Measurements from ENCODE around the gene R3HDM2. TPM values are rescaled to one million over a fixed set of nuclear protein-coding genes. Genes with fewer than 3 reads are reported as not detected.
"Not testable (repeated sequence)": the region's sequence is repeated elsewhere in the genome, so short reads cannot be mapped to it uniquely, and the experiment has no call there.

The R3HDM2 gene
- total RNA-seq, 1 donor = 22.3 TPM

DNA sequence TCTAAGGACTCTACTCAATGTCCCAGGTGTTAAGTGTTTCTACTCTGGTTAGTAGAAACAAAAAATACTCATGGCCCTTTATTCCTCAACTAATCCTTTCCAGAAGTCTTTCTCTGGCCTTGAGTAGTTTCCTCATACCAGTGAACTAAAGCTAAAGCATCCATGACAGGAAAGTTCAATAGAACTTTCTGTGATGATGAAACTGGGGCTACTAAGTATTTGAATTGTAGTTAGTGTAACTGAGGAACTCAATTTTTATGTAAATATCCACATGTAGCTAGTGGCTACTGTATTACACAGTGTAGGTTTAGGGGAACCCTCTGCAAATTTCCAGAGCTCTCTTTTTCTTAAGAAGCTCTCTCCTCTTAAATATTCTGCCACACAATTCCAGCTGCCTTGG, 63.7 kb downstream of the R3HDM2 start:
- TF ChIP-seq, protein P1, sequence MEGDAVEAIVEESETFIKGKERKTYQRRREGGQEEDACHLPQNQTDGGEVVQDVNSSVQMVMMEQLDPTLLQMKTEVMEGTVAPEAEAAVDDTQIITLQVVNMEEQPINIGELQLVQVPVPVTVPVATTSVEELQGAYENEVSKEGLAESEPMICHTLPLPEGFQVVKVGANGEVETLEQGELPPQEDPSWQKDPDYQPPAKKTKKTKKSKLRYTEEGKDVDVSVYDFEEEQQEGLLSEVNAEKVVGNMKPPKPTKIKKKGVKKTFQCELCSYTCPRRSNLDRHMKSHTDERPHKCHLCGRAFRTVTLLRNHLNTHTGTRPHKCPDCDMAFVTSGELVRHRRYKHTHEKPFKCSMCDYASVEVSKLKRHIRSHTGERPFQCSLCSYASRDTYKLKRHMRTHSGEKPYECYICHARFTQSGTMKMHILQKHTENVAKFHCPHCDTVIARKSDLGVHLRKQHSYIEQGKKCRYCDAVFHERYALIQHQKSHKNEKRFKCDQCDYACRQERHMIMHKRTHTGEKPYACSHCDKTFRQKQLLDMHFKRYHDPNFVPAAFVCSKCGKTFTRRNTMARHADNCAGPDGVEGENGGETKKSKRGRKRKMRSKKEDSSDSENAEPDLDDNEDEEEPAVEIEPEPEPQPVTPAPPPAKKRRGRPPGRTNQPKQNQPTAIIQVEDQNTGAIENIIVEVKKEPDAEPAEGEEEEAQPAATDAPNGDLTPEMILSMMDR (IDR thresholded peaks at IDR 0.05; ENCODE audit: insufficient read depth, low read length) = no peak
- no peak for DNase-seq (ENCODE audit: low read depth)
- H3K4me3 ChIP-seq (ENCODE audit: low read depth, low read length) = no peak overlapping the region

DNA sequence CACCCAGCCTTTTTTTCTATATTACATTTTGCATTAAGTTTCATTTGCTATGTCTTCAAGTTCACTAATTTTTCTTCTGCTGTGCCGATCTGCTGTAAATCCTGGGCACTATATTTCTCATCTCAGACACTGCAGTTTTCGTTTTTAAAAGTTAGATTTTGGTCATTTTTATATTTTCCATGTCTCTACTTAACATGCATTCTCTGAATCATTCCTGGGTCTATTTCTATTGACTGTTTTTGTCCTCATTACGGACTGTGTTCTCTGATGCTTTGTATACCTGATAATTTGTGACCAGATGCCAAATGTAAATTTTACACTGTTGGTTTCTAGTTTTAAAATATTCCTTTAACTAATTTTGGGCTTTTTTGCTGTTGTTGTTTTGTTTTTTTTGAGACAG, 64.5 kb downstream of the R3HDM2 start:
- TF ChIP-seq, protein P1 (IDR thresholded peaks at IDR 0.05; ENCODE audit: insufficient read depth, low read length) = no peak
- H3K4me3 ChIP-seq (ENCODE audit: low read depth, low read length) = no peak overlapping the region
- DNase-seq (ENCODE audit: low read depth) = no peak

DNA sequence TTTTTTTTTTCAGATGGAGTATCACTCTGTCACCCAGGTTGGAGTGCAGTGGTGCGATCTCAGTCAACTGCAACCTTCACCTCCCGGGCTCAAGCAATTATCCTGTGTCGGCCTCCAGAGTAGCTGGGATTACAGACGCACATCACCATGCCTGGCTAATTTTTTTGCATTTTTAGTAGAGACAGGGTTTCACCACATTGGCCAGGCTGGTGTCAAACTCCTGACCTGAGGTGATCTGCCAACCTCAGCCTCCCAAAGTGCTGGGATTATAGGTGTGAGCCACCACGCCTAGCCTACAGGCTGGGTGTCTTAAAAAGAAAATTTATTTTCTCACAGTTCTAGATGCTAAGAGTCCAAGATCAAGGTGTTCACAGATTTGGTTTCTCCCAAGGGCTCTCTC, 66.7 kb downstream of the R3HDM2 start:
- not testable (repeated sequence) for H3K4me3 ChIP-seq (ENCODE audit: low read depth, low read length); DNase-seq (ENCODE audit: low read depth)

DNA sequence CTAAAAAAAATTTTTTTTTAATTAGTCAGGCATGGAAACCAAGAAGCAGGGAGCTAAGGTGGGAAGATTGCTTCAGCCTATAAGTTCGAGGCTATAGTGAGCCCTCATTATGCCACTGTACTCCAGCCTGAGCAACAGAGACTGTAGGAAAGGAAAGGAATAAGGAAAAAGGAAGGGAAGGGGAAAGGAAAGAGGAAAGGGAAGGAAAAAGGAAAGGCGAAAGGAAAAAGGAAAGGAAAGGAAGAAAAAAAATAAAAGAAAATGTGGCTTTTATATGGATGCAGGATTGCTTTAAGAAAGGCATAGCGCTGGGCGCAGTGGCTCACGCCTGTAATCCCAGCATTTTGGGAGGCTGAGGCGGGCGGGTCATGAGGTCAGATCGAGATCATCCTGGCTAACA, 70.4 kb downstream of the R3HDM2 start:
- TF ChIP-seq, protein P1 (IDR thresholded peaks at IDR 0.05; ENCODE audit: insufficient read depth, low read length) = no peak
- DNase-seq (ENCODE audit: low read depth) = no peak
- no peak overlapping the region for H3K4me3 ChIP-seq (ENCODE audit: low read depth, low read length)

DNA sequence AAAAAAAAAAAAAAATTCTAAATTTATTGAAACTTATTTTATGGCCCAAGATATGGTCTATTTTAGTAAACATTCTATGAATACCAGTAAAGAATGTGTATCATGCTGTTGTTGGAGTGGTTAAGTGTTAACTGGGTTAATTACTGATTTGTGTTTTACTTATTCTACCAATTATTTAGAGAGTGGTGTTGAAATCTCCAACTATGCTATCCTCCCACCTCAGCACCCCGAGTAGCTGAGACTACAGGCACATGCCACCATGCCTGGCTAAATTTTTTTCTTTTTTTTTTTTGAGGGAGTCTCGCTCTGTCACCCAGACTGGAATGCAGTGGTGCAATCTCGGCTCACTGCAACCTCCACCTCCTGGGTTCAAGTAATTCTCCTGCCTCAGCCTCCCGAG, 72.2 kb downstream of the R3HDM2 start:
- no peak overlapping the region for H3K4me3 ChIP-seq (ENCODE audit: low read depth, low read length)
- DNase-seq (ENCODE audit: low read depth) = no peak
- TF ChIP-seq, protein P1 (IDR thresholded peaks at IDR 0.05; ENCODE audit: insufficient read depth, low read length) = no peak

DNA sequence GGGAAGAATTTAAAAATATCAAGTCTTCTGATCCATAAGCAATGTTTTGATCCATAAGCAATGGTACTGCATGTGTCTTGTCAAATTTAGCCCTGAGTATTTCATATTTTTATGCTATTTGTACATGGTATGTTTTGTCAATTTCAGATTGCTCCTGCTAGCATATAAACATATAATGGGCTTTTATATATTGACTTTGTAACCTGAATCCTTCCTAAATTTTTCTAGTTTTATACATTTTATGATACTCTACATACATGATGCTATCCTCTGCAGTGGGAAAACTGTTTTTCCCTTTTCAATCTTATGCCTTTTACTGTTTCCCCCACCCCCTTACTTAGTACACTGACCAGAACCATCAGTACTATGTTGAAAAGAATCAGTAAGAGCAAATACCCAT, 75.1 kb downstream of the R3HDM2 start:
- DNase-seq (ENCODE audit: low read depth) = no peak
- TF ChIP-seq, protein P1 (IDR thresholded peaks at IDR 0.05; ENCODE audit: insufficient read depth, low read length) = no peak
- H3K4me3 ChIP-seq (ENCODE audit: low read depth, low read length) = no peak overlapping the region

DNA sequence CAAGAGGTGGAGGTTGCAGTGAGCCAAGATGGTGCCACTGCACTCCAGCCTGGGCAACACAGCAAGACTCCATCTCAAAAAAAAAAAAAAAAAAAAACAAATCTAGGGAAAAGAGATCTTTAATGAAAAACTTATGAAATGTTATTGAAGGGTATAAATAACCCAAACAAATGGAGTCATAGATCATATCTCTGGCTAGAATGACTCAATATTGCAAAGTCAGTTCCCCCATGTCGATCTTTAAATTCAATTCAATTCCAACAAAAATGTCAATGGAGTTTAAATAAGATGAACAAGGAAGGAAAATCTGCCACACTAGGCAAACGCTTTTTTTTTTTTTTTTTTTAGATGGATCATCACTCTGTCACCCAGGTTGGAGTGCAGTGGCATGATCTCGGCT, 78.7 kb downstream of the R3HDM2 start:
- no peak overlapping the region for H3K4me3 ChIP-seq (ENCODE audit: low read depth, low read length)
- TF ChIP-seq, protein P1 (IDR thresholded peaks at IDR 0.05; ENCODE audit: insufficient read depth, low read length) = no peak
- DNase-seq (ENCODE audit: low read depth) = no peak
